Neutrophil (primary cell): ENCODE results near the gene HSH2D.
"Not testable (repeated sequence)": the region's sequence is repeated elsewhere in the genome, so short reads cannot be mapped to it uniquely, and the experiment has no call there.

Source experiments
- H3K27ac ChIP-seq: fragments of 200-600 bp; sonication (generic); 2 replicates; pipeline ENCODE4 v1.5.1; 2016; ENCODE audit warnings: mild to moderate bottlenecking, moderate library complexity
- H3K27me3 ChIP-seq: fragments of 200-600 bp; sonication (generic); 2 replicates; pipeline ENCODE4 v1.6.0; 2016; ENCODE audit warnings: mild to moderate bottlenecking
- H3K36me3 ChIP-seq: fragments of 200-600 bp; sonication (generic); 2 replicates; pipeline ENCODE4 v1.5.1; 2017
- H3K4me1 ChIP-seq, 2 experiments: fragments of 200-600 bp in 1 of 2; sonication (generic) in 1 of 2; 1 replicate in 1 of 2; 2 replicates in 1 of 2; pipeline versions ENCODE4 v1.5.1 to v1.6.1; 2013 to 2016; ENCODE audit warnings: low read depth in 1 of 2, low read length in 1 of 2, mild to moderate bottlenecking in 1 of 2, moderate library complexity in 1 of 2; ENCODE audit not compliant: control insufficient read depth in 1 of 2, insufficient read depth in 1 of 2
- H3K4me3 ChIP-seq, 2 experiments: fragments of 200-600 bp in 1 of 2; sonication (generic) in 1 of 2; 1 replicate in 1 of 2; 2 replicates in 1 of 2; pipeline ENCODE4 v1.5.1; 2013 to 2016; ENCODE audit warnings: low read depth in 1 of 2, low read length in 1 of 2, mild to moderate bottlenecking in 1 of 2, moderate library complexity in 1 of 2
- H3K9me3 ChIP-seq: fragments of 200-600 bp; sonication (generic); 2 replicates; pipeline ENCODE4 v1.5.1; 2016
- TF ChIP-seq, protein P1 (sequence below): fragments of 200-600 bp; sonication (generic); IDR thresholded peaks from 2 replicates; pipeline ENCODE4 v1.5.1; 2016; ENCODE audit warnings: antibody characterized with exemption

The HSH2D gene

DNA sequence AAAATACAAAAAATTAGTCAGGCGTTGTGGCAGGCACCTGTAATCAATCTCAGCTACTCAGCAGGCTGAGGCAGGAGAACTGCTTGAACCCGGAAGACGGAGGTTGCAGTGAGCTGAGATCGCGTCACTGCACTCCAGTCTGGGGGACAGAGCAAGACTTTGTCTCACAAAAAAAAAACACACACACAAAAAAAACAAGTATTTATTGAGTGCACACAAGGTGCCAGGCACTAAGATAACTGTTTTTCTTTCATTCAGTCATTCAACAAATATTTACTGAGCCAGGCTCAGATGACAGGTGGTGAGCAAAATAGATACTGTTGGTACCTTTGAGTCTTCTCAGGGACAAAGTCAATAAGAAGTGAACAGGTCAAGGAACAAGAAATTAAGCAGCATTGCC lies 23.6 kb downstream of the HSH2D start:
- Histone ChIP-seq H3K4me1 (peaks cover 15 to 16% of the 10 kb centered on the region in 2 experiments), H3K27me3 (no peaks in the 10 kb centered on the region), H3K9me3 (no peaks in the 10 kb centered on the region), H3K36me3 (no peaks in the 10 kb centered on the region), H3K4me3 (no peak overlapping the region), H3K27ac (no peak overlapping the region)
- TF ChIP-seq, protein P1, sequence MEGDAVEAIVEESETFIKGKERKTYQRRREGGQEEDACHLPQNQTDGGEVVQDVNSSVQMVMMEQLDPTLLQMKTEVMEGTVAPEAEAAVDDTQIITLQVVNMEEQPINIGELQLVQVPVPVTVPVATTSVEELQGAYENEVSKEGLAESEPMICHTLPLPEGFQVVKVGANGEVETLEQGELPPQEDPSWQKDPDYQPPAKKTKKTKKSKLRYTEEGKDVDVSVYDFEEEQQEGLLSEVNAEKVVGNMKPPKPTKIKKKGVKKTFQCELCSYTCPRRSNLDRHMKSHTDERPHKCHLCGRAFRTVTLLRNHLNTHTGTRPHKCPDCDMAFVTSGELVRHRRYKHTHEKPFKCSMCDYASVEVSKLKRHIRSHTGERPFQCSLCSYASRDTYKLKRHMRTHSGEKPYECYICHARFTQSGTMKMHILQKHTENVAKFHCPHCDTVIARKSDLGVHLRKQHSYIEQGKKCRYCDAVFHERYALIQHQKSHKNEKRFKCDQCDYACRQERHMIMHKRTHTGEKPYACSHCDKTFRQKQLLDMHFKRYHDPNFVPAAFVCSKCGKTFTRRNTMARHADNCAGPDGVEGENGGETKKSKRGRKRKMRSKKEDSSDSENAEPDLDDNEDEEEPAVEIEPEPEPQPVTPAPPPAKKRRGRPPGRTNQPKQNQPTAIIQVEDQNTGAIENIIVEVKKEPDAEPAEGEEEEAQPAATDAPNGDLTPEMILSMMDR = no peak

DNA sequence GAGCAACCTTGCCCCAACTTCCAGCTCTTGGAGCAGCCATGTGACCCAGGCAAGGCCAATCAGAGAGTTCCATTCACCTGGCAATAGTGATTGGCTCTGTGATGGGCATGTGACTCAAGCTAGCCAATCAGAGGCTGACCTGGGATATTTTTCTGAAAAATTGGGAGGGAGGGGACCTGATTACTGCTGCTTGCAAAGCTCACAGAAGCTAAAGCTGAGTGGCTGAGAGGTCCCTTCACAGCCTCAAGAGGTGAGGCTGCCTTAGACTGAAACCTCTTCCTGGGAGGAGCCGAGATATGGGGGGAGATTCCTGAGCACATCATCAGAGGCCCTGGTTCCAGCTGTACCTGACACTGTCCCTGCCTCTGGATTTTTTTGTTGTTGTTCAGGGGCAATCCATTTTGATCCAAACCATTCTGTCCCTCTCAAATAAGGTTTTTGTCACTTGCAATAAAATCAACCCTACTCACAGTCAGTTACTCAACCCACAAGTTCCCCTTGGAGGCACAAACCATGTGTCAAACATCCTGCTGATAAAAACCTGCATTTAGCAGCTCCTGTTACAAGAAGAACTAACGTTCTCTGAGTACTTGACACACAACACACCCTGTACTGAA lies 25.1 kb downstream of the HSH2D start:
- peak overlapping the region; percentile 87 for H3K27ac ChIP-seq
- H3K9me3 ChIP-seq = no peaks in the 10 kb centered on the region
- H3K27me3 ChIP-seq = no peaks in the 10 kb centered on the region
- peaks cover 15 to 21% of the 10 kb centered on the region in 2 experiments for H3K4me1 ChIP-seq
- peak overlapping the region in 1 of 2 experiments; percentile 26 for H3K4me3 ChIP-seq
- no peaks in the 10 kb centered on the region for H3K36me3 ChIP-seq
- TF ChIP-seq, protein P1 = no peak

DNA sequence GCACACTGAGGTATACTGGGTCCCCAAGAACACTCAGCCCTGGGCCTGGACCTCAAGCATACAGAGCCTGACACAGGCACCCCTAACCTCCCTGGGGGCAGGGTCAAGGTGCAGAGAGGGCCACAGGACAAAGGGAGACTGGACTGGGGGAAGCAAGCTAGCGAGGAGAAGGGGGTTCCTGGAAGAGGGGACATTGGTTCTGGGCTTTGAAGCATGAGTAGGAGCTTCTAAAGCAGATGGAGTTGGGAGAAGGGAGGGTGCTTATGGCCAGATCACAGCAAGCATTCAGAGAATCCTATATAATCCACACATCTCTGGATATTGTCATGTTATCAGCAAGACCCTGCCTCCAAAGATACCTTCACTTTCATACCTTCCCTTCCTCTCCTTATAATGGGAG lies 26.6 kb downstream of the HSH2D start:
- Histone ChIP-seq H3K4me1 (peaks cover 15 to 21% of the 10 kb centered on the region in 2 experiments), H3K27me3 (no peaks in the 10 kb centered on the region), H3K4me3 (no peak overlapping the region), H3K36me3 (no peaks in the 10 kb centered on the region), H3K27ac (peak overlapping the region; percentile 2), H3K9me3 (no peaks in the 10 kb centered on the region)
- TF ChIP-seq, protein P1 = no peak

DNA sequence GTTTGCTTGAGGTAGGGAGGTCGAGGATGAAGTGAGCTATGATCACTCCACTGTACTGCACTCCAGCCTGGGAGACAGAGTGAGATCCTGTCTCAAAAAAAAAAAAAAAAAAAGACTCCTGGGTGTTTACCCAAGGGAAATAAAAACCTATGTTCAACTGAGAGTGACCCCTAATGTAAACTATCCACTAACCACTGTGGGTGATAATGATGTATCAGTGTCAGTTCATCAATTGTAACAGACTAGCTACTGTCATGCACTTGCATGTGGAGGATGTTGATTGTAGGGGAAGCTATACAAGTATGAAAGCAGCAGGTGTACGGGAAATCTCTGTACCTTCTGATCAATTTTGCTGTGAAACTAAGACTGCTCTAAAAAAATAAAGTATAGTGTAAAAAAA lies 32.5 kb downstream of the HSH2D start:
- no peaks in the 10 kb centered on the region for H3K36me3 ChIP-seq
- TF ChIP-seq, protein P1 = no peak
- no peak overlapping the region for H3K4me3 ChIP-seq
- H3K4me1 ChIP-seq = peaks cover 0 to 4% of the 10 kb centered on the region in 2 experiments
- no peaks in the 10 kb centered on the region for H3K27me3 ChIP-seq
- no peak overlapping the region for H3K27ac ChIP-seq
- H3K9me3 ChIP-seq = no peaks in the 10 kb centered on the region

DNA sequence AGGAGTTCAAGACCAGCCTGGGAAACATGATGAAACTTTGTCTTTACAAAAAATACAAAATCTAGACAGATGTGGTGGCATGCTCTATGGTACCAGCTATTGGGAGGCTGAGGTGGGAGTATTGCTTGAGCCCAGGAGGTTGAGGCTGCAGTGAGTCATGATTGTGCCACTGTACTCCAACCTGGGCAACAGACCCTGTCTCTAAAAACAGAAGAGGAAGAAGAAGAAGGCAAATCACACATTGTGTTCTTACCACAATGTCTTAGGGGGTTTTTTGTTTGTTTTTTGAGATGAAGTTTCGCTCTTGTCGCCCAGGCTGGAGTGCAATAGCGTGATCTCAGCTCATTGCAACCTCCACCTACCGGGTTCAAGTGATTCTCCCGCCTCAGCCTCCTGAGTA lies 35.4 kb downstream of the HSH2D start:
- not testable (repeated sequence) for H3K36me3 ChIP-seq, H3K4me1 ChIP-seq, H3K27me3 ChIP-seq, H3K27ac ChIP-seq, H3K9me3 ChIP-seq, H3K4me3 ChIP-seq

DNA sequence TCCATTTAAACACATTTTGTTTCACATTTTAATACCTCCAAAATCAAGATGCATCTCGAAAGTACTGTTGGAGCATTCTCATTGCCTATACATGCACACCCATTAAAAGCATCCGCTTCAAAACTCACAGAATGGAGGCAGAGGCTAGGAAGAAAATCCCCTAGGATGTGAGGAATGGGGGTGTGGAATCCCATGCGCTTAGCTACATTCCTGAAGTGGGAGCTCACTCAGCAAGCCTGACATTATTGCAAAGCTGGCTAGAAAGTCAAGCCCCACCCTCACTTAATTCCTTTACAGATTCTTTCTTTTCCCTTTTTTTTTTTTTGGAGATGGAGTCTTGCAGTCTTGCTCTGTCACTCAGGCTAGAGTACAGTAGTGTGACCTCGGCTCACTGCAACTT lies 37.1 kb downstream of the HSH2D start:
- Histone ChIP-seq H3K9me3 (no peaks in the 10 kb centered on the region), H3K27me3 (no peaks in the 10 kb centered on the region), H3K36me3 (no peaks in the 10 kb centered on the region), H3K27ac (no peak overlapping the region), H3K4me3 (no peak overlapping the region), H3K4me1 (peaks cover 14% of the 10 kb centered on the region in 2 experiments)
- TF ChIP-seq, protein P1 = no peak
